Lower leg skin (tissue), 3 donors: ENCODE results near the gene MYCBP2.

Experiments
- CTCF ChIP-seq, 3 donors: fragments of 450-650 bp; IDR thresholded peaks; one replicate each; pipeline ENCODE4 v1.5.1; 2016; ENCODE audit warnings: antibody characterized with exemption in 3 of 3, mild to moderate bottlenecking in 3 of 3, moderate library complexity in 2 of 3
- POLR2A ChIP-seq, 2 donors: fragments of 450-650 bp; IDR thresholded peaks; one replicate each; pipeline ENCODE4 v1.6.1; 2016 to 2017; ENCODE audit warnings: antibody characterized with exemption in 2 of 2, mild to moderate bottlenecking in 1 of 2, moderate library complexity in 1 of 2

- TF ChIP-seq CTCF (IDR thresholded peaks at IDR 0.05): no peak
- TF ChIP-seq POLR2A (IDR thresholded peaks at IDR 0.05): no peak
Observed at GRCh38 chr13:77002590-77003190, 324.2 kb downstream of the MYCBP2 start.
